ENCODE data around the gene MTG1. TPM values are rescaled to one million over a fixed set of nuclear protein-coding genes. Genes with fewer than 3 reads are reported as not detected.
A peak's percentile ranks its signal among the peaks of the same experiment; 100 is the strongest.

The MTG1 gene
- total RNA-seq, 2 donors from 2014 or later = 9.9 to 15.1 TPM

DNA sequence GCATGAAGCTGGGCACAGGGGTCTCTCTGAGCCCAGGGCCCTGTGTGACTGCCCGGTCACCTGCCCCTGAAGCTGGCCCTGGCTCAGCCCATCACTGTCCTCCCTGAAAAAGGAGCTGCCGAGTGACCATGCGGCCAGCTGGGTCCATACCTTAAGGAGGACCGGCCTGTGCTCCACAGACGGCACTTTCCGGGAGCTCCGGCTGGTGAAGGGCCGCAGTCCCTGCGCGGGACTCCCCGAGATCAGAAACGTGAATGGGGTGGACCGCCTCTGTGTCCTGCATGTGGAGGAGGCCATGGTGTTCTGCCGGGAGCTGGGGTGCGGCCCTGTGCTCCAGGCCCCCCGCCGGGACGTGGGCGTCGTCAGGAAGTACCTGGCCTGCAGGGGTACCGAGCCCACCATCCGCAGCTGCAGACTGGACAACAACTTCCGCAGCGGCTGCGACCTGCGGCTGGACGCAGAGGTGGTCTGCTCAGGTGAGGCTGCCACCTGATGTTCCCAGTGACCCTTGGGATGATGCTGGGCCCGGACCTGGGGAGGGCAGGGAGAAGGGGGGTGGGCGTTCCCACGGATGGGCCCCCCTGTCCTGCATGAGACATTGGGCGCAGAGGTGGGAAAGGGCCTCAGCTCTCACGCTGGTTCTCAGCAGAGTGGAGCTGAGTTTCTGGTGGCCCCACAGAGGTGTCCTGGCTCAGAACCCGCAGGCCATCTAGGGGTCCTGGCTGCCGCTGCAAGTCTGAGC is 63.3 kb downstream of the MTG1 start:
- H3K27me3 ChIP-seq = no peaks in the 10 kb centered on the region

DNA sequence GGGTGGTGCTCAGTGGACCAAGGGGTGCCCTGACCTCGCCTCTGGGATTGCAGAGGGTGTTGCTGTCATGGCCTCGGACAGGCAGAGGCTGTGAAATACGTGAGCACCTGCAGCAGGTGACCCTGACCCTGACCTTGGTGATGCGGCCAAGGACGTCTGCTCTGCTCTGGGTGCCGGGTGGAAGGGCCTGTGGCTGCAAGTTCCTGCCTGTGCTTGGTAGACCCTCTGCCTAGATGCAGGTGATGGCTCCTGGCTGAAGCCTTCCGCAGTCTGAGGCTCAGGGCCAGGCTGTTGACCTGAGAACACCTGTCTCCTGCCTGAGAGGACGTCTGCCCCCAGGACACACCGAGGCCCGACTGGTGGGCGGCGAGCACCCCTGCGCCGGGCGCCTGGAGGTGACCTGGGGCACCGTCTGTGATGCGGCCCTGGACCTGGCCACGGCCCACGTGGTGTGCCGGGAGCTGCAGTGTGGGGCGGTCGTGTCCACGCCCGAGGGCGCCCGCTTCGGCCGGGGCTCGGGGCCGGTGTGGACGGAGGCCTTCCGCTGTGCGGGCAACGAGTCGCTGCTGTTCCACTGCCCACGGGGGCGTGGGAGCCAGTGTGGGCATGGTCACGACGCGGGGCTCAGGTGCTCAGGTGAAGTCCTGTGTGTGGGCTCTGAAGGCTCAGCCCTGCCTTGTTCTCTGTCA is 64.2 kb downstream of the MTG1 start:
- H3K9me3 ChIP-seq = no peaks in the 10 kb centered on the region

More for the DNA sequence above, 63.3 kb downstream of the MTG1 start:
- TF ChIP-seq, protein P1, sequence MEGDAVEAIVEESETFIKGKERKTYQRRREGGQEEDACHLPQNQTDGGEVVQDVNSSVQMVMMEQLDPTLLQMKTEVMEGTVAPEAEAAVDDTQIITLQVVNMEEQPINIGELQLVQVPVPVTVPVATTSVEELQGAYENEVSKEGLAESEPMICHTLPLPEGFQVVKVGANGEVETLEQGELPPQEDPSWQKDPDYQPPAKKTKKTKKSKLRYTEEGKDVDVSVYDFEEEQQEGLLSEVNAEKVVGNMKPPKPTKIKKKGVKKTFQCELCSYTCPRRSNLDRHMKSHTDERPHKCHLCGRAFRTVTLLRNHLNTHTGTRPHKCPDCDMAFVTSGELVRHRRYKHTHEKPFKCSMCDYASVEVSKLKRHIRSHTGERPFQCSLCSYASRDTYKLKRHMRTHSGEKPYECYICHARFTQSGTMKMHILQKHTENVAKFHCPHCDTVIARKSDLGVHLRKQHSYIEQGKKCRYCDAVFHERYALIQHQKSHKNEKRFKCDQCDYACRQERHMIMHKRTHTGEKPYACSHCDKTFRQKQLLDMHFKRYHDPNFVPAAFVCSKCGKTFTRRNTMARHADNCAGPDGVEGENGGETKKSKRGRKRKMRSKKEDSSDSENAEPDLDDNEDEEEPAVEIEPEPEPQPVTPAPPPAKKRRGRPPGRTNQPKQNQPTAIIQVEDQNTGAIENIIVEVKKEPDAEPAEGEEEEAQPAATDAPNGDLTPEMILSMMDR (IDR thresholded peaks at IDR 0.05) = no peak
- DNase-seq (ENCODE audit: low spot score) = peak; percentile 47
- H3K36me3 ChIP-seq = no peaks in the 10 kb centered on the region
- no peaks in the 10 kb centered on the region for H3K4me1 ChIP-seq
- H3K9me3 ChIP-seq = no peaks in the 10 kb centered on the region
- no peak overlapping the region for H3K4me3 ChIP-seq
- no peak overlapping the region for H3K27ac ChIP-seq

DNA sequence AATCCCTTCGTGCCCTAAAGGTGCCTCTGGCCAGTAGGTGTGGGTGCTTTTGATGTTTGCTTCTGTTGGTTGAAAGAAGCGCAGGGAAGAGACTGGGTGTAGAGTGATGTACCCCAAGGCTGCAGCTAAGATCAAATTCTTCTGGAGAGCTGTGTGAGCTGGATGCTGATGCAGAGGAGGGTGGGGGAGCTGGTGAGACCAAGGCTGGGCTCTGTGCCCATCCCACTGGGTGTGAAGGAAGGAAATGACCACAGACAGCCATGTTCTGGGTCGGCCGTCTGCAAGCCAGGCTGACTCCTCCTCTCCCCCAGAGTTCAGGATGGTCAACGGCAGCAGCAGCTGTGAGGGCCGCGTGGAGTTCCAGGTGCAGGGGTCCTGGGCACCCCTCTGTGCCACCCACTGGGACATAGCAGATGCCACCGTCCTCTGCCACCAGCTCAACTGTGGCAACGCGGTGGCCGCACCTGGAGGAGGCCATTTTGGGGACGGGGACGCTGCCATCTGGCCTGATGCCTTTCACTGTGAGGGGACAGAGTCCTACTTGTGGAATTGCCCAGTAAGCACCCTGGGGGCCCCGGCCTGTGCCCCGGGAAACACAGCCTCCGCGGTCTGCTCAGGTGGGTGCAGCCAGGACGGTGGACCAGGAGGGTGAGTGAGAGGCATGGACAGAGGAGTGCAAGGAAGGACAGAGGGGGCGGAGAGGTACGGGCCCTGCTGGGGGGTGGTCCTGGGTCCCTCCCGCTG is 64.9 kb downstream of the MTG1 start:
- Histone ChIP-seq H3K4me1 (no peaks in the 10 kb centered on the region), H3K27ac (no peak overlapping the region), H3K27me3 (no peaks in the 10 kb centered on the region), H3K4me3 (no peak overlapping the region), H3K36me3 (no peaks in the 10 kb centered on the region), H3K9me3 (no peaks in the 10 kb centered on the region)
- TF ChIP-seq, protein P1 (IDR thresholded peaks at IDR 0.05) = no peak
- peak; percentile 21 for DNase-seq (ENCODE audit: low spot score)

More for the DNA sequence above, 64.2 kb downstream of the MTG1 start:
- peak; percentile 38 for DNase-seq (ENCODE audit: low spot score)
- H3K27ac ChIP-seq = no peak overlapping the region
- H3K4me3 ChIP-seq = no peak overlapping the region
- H3K27me3 ChIP-seq = no peaks in the 10 kb centered on the region
- no peaks in the 10 kb centered on the region for H3K36me3 ChIP-seq
- TF ChIP-seq, protein P1 (IDR thresholded peaks at IDR 0.05) = no peak
- no peaks in the 10 kb centered on the region for H3K4me1 ChIP-seq

DNA sequence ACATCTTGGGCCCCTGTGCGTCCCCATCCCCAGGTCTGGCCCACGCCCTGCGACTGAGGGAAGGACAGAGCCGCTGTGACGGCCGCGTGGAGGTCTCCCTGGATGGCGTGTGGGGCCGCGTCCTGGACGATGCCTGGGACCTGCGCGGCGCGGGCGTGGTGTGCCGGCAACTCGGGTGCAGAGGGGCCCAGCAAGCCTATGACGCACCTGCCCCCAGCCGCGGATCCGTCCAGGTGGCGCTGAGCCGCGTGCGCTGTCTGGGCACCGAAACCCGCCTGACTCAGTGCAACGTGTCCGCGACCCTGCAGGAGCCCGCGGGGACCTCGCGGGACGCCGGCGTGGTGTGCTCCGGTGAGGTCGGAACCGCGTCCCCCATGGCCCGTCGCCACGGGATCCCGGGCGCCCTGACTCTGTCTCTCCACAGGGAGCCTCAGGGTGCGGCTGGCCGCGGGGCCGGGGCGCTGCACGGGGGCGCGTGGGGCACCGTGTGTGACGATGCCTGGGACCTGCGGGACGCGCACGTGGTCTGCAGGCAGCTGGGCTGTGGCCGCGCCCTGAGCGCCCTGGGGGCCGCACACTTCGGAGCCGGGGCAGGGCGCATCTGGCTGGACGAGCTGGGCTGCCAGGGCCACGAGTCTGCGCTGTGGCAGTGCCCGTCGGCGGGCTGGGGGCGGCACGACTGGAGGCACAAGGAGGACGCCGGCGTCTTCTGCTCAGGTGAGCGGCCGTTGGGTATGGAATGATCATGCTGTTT is 65.7 kb downstream of the MTG1 start:
- no peak overlapping the region for H3K27ac ChIP-seq
- H3K9me3 ChIP-seq = no peaks in the 10 kb centered on the region
- no peaks in the 10 kb centered on the region for H3K27me3 ChIP-seq
- TF ChIP-seq, protein P1 (IDR thresholded peaks at IDR 0.05) = no peak
- no peak overlapping the region for H3K4me3 ChIP-seq
- H3K36me3 ChIP-seq = no peaks in the 10 kb centered on the region
- no peaks in the 10 kb centered on the region for H3K4me1 ChIP-seq
- DNase-seq (ENCODE audit: low spot score) = peak; percentile 49

DNA sequence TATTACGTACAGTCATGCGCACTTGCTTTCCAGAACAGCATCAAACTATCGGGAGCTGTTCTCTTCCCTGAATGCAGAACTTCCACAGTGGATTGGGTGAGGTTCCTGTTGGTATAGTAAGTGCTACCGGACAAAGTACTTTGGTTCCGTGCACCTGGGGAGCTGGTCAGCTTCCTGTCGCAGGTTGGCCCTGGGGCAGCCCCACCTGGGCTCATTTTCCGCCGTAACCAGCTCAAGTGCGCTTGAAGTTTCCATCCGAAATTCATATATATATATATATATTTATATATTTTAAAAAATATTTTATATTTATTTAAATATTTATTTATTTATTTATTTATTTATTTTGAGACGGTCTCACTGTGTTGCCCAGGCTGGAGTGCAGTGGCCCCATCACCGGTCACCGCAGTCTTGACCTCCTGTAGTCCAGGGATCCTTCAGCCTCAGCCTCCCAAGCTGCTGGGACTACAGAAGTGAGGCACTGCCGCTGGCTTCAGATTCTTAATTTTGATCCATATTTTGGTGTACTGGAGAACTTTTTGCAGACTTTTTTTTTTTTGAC is 66.3 kb downstream of the MTG1 start:
- no peak overlapping the region for H3K27ac ChIP-seq
- TF ChIP-seq, protein P1 (IDR thresholded peaks at IDR 0.05) = no peak
- no peak overlapping the region for H3K4me3 ChIP-seq
- no peaks in the 10 kb centered on the region for H3K4me1 ChIP-seq
- H3K36me3 ChIP-seq = no peaks in the 10 kb centered on the region
- no peaks in the 10 kb centered on the region for H3K27me3 ChIP-seq
- no peaks in the 10 kb centered on the region for H3K9me3 ChIP-seq
- peak; percentile 57 for DNase-seq (ENCODE audit: low spot score)
